Transverse colon (tissue), 4 donors: Measurements from ENCODE around the gene SMAD7.

ENCODE experiments used
- EP300 ChIP-seq: sonication (generic); formaldehyde crosslinking; IDR thresholded peaks from one replicate; pipeline ENCODE4 v1.6.1; 2017; ENCODE audit warnings: antibody characterized with exemption, low read depth
- POLR2A ChIP-seq: fragments of 450-650 bp; IDR thresholded peaks from one replicate; pipeline ENCODE4 v1.6.1; 2016; ENCODE audit warnings: antibody characterized with exemption, mild to moderate bottlenecking, moderate library complexity
- POLR2AphosphoS5 ChIP-seq, 3 donors: sonication (generic); formaldehyde crosslinking; IDR thresholded peaks; one replicate each; pipeline ENCODE4 v1.6.1; 2016; ENCODE audit warnings: antibody characterized with exemption in 3 of 3
- TF ChIP-seq, protein P1 (sequence below), 5 experiments: fragments of 200-600 bp in 3 of 5; fragments of 450-650 bp in 2 of 5; sonication (generic) in 3 of 5; IDR thresholded peaks; 1 replicate in 2 of 5; 2 replicates in 3 of 5; pipeline ENCODE4 v1.5.1; 2016 to 2017; ENCODE audit warnings: antibody characterized with exemption in 5 of 5, inconsistent platforms in 3 of 5, mild to moderate bottlenecking in 2 of 5, moderate library complexity in 1 of 5

DNA sequence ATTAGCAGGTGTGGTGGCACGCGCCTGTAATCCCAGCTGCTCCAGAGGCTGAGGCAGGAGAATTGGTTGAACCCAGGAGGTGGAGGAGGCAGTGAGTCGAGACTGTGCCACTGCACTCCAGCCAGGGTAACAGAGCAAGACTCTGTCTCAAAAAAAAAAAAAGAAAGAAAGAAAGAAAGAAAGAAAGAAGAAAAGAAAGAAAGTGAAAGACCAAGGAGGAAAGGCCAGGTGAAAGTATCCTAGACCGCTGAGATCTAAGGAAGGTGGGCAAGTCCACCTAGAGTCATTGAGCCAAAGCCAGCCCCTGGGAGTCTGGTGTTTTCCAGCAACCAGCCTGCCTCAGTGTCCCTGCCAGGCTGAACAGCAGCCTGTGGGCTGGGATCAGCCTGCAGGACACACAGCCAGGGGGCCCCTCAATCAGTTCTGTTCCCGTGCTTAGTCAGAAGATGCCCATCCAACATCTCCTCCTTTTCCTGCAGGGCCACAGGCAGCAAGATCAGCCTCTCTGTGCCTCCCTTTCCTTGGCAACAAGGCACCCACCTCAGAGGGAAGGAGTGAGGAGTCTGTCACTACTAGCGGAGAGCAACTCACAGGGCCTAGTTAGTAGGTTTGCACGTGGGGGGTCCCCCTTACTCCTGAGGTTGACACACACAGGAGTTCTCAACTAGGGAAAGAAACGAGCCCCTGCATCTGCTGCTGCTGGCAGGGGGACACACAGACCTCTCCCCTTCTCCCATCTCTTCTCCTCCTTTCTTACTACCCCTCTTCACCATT, 64.1 kb downstream of the SMAD7 start:
- TF ChIP-seq POLR2AphosphoS5 (IDR thresholded peaks at IDR 0.05), result no peak
- TF ChIP-seq, protein P1, sequence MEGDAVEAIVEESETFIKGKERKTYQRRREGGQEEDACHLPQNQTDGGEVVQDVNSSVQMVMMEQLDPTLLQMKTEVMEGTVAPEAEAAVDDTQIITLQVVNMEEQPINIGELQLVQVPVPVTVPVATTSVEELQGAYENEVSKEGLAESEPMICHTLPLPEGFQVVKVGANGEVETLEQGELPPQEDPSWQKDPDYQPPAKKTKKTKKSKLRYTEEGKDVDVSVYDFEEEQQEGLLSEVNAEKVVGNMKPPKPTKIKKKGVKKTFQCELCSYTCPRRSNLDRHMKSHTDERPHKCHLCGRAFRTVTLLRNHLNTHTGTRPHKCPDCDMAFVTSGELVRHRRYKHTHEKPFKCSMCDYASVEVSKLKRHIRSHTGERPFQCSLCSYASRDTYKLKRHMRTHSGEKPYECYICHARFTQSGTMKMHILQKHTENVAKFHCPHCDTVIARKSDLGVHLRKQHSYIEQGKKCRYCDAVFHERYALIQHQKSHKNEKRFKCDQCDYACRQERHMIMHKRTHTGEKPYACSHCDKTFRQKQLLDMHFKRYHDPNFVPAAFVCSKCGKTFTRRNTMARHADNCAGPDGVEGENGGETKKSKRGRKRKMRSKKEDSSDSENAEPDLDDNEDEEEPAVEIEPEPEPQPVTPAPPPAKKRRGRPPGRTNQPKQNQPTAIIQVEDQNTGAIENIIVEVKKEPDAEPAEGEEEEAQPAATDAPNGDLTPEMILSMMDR (IDR thresholded peaks at IDR 0.05), result no peak
- TF ChIP-seq EP300, result no peak
- no peak for TF ChIP-seq POLR2A
